ENCODE results near the gene TEX11. TPM values are rescaled to one million over a fixed set of nuclear protein-coding genes. Genes with fewer than 3 reads are reported as not detected.
"Not testable (repeated sequence)": the region's sequence is repeated elsewhere in the genome, so short reads cannot be mapped to it uniquely, and the experiment has no call there.

Gene TEX11
- total and polyA plus RNA-seq, 4 donors = not detected

DNA sequence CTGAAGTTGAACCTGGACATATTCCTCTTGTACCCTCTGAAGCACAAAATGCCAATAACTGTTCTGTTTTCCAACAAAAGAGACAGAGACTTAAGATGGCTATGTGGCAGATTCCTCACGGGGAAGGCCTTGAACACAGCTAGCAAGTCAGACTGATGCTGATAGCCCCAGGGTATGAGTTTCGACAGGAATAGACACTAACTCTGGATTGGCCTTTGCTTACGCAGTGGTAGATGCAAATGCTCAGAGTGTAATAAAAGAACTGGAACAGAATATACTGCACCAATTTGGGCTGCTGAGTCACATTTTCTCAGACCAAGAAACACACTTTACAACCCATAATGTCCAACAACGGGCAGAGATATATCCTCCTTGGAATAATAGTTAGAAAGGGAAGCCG, 290.0 kb downstream of the TEX11 start:
- WGBS, 2 donors = 85 to 98% methylated on average over 5 of the region's 5 CpGs
- DNase-seq (no peak), ATAC-seq (ENCODE audit: insufficient read depth, low FRiP score) (no peak)
- no peak overlapping the region for H3K27ac ChIP-seq (ENCODE audit: low read depth in 1 of 2, low read length in 1 of 2)
- no peaks in the 10 kb centered on the region for H3K27me3 ChIP-seq (ENCODE audit: control insufficient read depth in 3 of 3, insufficient read depth in 3 of 3, low read length in 2 of 3)
- no peak overlapping the region for H3K9ac ChIP-seq (ENCODE audit: insufficient read depth in 1 of 2, low read length in 2 of 2)
- H3K4me1 ChIP-seq (ENCODE audit: control insufficient read depth in 5 of 5, insufficient read depth in 5 of 5, low read length in 5 of 5) = no peaks in the 10 kb centered on the region
- H3K4me3 ChIP-seq = no peak overlapping the region
- no peak for TF ChIP-seq CTCF (IDR thresholded peaks at IDR 0.05; ENCODE audit: control extremely low read depth, extremely low read depth)
- H3K36me3 ChIP-seq (ENCODE audit: control insufficient read depth in 4 of 4, insufficient read depth in 4 of 4, low read length in 4 of 4) = no peaks in the 10 kb centered on the region
- H3K9me3 ChIP-seq (ENCODE audit: control insufficient read depth in 4 of 4, insufficient read depth in 3 of 4, low read length in 3 of 4) = no peaks in the 10 kb centered on the region

DNA sequence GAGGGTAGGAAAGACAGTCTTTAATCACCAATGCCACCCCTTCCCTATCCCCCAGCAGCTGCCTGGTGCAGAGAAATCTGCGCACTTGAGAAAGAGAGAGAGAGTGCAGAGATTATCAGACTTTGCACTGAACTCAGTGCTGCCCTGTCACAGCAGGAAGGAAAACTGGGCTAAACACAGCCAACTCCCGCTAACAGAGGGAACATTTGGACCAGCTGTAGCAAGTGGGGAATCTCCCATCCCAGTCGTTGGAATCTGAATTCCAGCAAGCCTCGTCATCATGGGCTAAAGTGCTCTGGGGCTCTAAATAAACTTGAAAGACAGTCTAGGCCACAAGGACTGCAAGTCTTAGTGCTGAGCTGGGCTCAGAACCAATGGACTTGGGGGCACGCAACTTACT, 295.2 kb downstream of the TEX11 start:
- Histone ChIP-seq H3K4me1 (ENCODE audit: control insufficient read depth in 5 of 5, insufficient read depth in 5 of 5, low read length in 5 of 5) (no peaks in the 10 kb centered on the region), H3K9me3 (ENCODE audit: control insufficient read depth in 4 of 4, insufficient read depth in 3 of 4, low read length in 3 of 4) (no peaks in the 10 kb centered on the region), H3K36me3 (ENCODE audit: control insufficient read depth in 4 of 4, insufficient read depth in 4 of 4, low read length in 4 of 4) (no peaks in the 10 kb centered on the region), H3K9ac (ENCODE audit: insufficient read depth in 1 of 2, low read length in 2 of 2) (no peak overlapping the region), H3K27ac (ENCODE audit: low read depth in 1 of 2, low read length in 1 of 2) (no peak overlapping the region), H3K4me3 (no peak overlapping the region), H3K27me3 (ENCODE audit: control insufficient read depth in 3 of 3, insufficient read depth in 3 of 3, low read length in 2 of 3) (no peaks in the 10 kb centered on the region)
- no peak for TF ChIP-seq CTCF (IDR thresholded peaks at IDR 0.05; ENCODE audit: control extremely low read depth, extremely low read depth)
- 67 to 90% methylated on average over 5 of the region's 5 CpGs for WGBS, 2 donors
- no peak for DNase-seq
- no peak for ATAC-seq (ENCODE audit: insufficient read depth, low FRiP score)

DNA sequence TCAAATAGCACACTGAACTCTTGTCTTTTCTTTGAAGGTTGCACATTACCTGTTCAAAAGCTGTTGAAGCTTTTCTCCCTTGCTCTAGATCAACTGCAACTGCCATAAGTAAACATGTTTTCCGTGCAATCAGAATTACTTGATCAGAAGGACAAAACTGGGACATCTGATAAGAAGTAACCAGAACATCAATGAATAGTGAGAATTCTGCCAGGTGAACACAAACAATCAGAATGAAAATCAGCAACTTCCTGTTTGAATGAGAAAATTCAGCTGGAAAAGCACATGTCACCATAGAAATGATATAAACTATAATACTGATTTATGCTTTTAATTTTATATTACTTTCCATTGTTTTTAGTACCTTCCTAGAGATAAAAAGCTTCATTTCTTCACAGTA, 303.2 kb downstream of the TEX11 start:
- WGBS, 2 donors = 49 to 100% methylated on average over 1 of the region's 1 CpG
- H3K36me3 ChIP-seq (ENCODE audit: control insufficient read depth in 4 of 4, insufficient read depth in 4 of 4, low read length in 4 of 4) = no peaks in the 10 kb centered on the region
- no peak overlapping the region for H3K4me3 ChIP-seq
- no peaks in the 10 kb centered on the region for H3K9me3 ChIP-seq (ENCODE audit: control insufficient read depth in 4 of 4, insufficient read depth in 3 of 4, low read length in 3 of 4)
- no peak for ATAC-seq (ENCODE audit: insufficient read depth, low FRiP score)
- H3K4me1 ChIP-seq (ENCODE audit: control insufficient read depth in 5 of 5, insufficient read depth in 5 of 5, low read length in 5 of 5) = no peaks in the 10 kb centered on the region
- no peak overlapping the region for H3K27ac ChIP-seq (ENCODE audit: low read depth in 1 of 2, low read length in 1 of 2)
- no peak for DNase-seq
- no peak for TF ChIP-seq CTCF (IDR thresholded peaks at IDR 0.05; ENCODE audit: control extremely low read depth, extremely low read depth)
- no peaks in the 10 kb centered on the region for H3K27me3 ChIP-seq (ENCODE audit: control insufficient read depth in 3 of 3, insufficient read depth in 3 of 3, low read length in 2 of 3)
- H3K9ac ChIP-seq (ENCODE audit: insufficient read depth in 1 of 2, low read length in 2 of 2) = no peak overlapping the region

- ATAC-seq (ENCODE audit: insufficient read depth, low FRiP score) (no peak), DNase-seq (no peak)
- TF ChIP-seq CTCF (IDR thresholded peaks at IDR 0.05; ENCODE audit: control extremely low read depth, extremely low read depth) = no peak
- H3K4me3 ChIP-seq = no peak overlapping the region
- H3K4me1 ChIP-seq (ENCODE audit: control insufficient read depth in 5 of 5, insufficient read depth in 5 of 5, low read length in 5 of 5) = no peaks in the 10 kb centered on the region
- H3K9me3 ChIP-seq (ENCODE audit: control insufficient read depth in 4 of 4, insufficient read depth in 3 of 4, low read length in 3 of 4) = peaks cover 0 to 3% (median 1%) of the 10 kb centered on the region in 4 donors
- H3K9ac ChIP-seq (ENCODE audit: insufficient read depth in 1 of 2, low read length in 2 of 2) = no peak overlapping the region
- no peak overlapping the region for H3K27ac ChIP-seq (ENCODE audit: low read depth in 1 of 2, low read length in 1 of 2)
- no peaks in the 10 kb centered on the region for H3K36me3 ChIP-seq (ENCODE audit: control insufficient read depth in 4 of 4, insufficient read depth in 4 of 4, low read length in 4 of 4)
- WGBS, 2 donors = 62 to 100% methylated on average over 1 of the region's 1 CpG
- H3K27me3 ChIP-seq (ENCODE audit: control insufficient read depth in 3 of 3, insufficient read depth in 3 of 3, low read length in 2 of 3) = peaks cover 0 to 3% (median 0%) of the 10 kb centered on the region in 3 donors
Observed at GRCh38 chrX:70592091-70592490, 316.4 kb downstream of the TEX11 start.

GRCh38 chrX:70587158-70587557, 321.4 kb downstream of the TEX11 start:
- not testable (repeated sequence) for H3K4me3 ChIP-seq; H3K36me3 ChIP-seq (ENCODE audit: control insufficient read depth in 4 of 4, insufficient read depth in 4 of 4, low read length in 4 of 4); ATAC-seq (ENCODE audit: insufficient read depth, low FRiP score); H3K27me3 ChIP-seq (ENCODE audit: control insufficient read depth in 3 of 3, insufficient read depth in 3 of 3, low read length in 2 of 3); H3K9ac ChIP-seq (ENCODE audit: insufficient read depth in 1 of 2, low read length in 2 of 2); H3K27ac ChIP-seq (ENCODE audit: low read depth in 1 of 2, low read length in 1 of 2); DNase-seq; H3K4me1 ChIP-seq (ENCODE audit: control insufficient read depth in 5 of 5, insufficient read depth in 5 of 5, low read length in 5 of 5); H3K9me3 ChIP-seq (ENCODE audit: control insufficient read depth in 4 of 4, insufficient read depth in 3 of 4, low read length in 3 of 4)
- WGBS, 2 donors = 20 to 27% methylated on average over 1 of the region's 1 CpG
